Dedifferentiated amniotic fluid mesenchymal stem cell (primary cell): ENCODE data around the gene HBE1.
"Not testable (repeated sequence)": the region's sequence is repeated elsewhere in the genome, so short reads cannot be mapped to it uniquely, and the experiment has no call there.

ENCODE experiments used
- DNase-seq: peaks from one replicate; pipeline ENCODE4 v3.0.0-alpha.2; 2016; ENCODE audit errors: extremely low spot score

HBE1 gene

GRCh38 chr11:5269715-5270147 lies at the start of gene HBE1:
Gene HBE1 (minus strand): TSS chr11:5269945. CDS start chr11:5269890, 55 bp downstream.
- DNase-seq: no peak

GRCh38 chr11:5317292-5317691 lies 47.5 kb upstream of the HBE1 start:
- DNase-seq: no peak

GRCh38 chr11:5313326-5314023 lies 43.7 kb upstream of the HBE1 start:
- DNase-seq: not testable (repeated sequence)

GRCh38 chr11:5310423-5310822 lies 40.7 kb upstream of the HBE1 start:
- no peak for DNase-seq

- DNase-seq: no peak
Measured at GRCh38 chr11:5307256-5308019, 37.7 kb upstream of the HBE1 start.

GRCh38 chr11:5304046-5304445 lies 34.3 kb upstream of the HBE1 start:
- no peak for DNase-seq

GRCh38 chr11:5303626-5304025 lies 33.9 kb upstream of the HBE1 start:
- no peak for DNase-seq

- DNase-seq: no peak
Measured at GRCh38 chr11:5301846-5302245, 32.1 kb upstream of the HBE1 start, which contains the start of gene OR51B4. Gene OR51B4 (minus strand): TSS chr11:5301946. CDS start chr11:5301946, 0 bp downstream.

- DNase-seq: no peak
Measured at GRCh38 chr11:5300251-5300650, 30.5 kb upstream of the HBE1 start.

GRCh38 chr11:5298451-5298850 lies 28.7 kb upstream of the HBE1 start:
- no peak for DNase-seq

GRCh38 chr11:5297721-5298323 lies 28.1 kb upstream of the HBE1 start:
- no peak for DNase-seq

GRCh38 chr11:5294342-5294995 lies 24.7 kb upstream of the HBE1 start:
- not testable (repeated sequence) for DNase-seq

GRCh38 chr11:5293028-5293427 lies 23.3 kb upstream of the HBE1 start:
- DNase-seq: no peak

- DNase-seq: no peak
Measured at GRCh38 chr11:5291207-5291838, 21.6 kb upstream of the HBE1 start.

GRCh38 chr11:5290106-5290505 lies 20.4 kb upstream of the HBE1 start:
- no peak for DNase-seq

GRCh38 chr11:5289696-5290095 lies 20.0 kb upstream of the HBE1 start:
- no peak for DNase-seq

- DNase-seq: no peak
Measured at GRCh38 chr11:5288906-5289550, 19.3 kb upstream of the HBE1 start.

- DNase-seq: no peak
Measured at GRCh38 chr11:5288108-5288905, 18.6 kb upstream of the HBE1 start.

GRCh38 chr11:5286901-5287300 lies 17.2 kb upstream of the HBE1 start:
- no peak for DNase-seq

GRCh38 chr11:5286351-5286750 lies 16.6 kb upstream of the HBE1 start:
- no peak for DNase-seq
